WTC11 (cell line): Measurements from ENCODE around the gene ARMC9. TPM values are rescaled to one million over a fixed set of nuclear protein-coding genes. Genes with fewer than 3 reads are reported as not detected.

Experiments used
- ATAC-seq: fragments of 200-7000 bp; cut with Tn5 transposase; 2 replicates; pipeline ENCODE4 v1.10.0; 2021; ENCODE audit warnings: mild to moderate bottlenecking, moderate library complexity
- CTCF ChIA-PET: fragments of 300-600 bp; sonication (Branson Sonifier 250); formaldehyde crosslinking; loops from one replicate; lab custom pipeline; 2021; ENCODE audit warnings: antibody characterized with exemption; lab: Charles Lee
- POLR2A ChIA-PET: fragments of 350-600 bp; sonication (Branson Sonifier 250); formaldehyde crosslinking; loops from one replicate; lab custom pipeline; 2021; ENCODE audit warnings: antibody characterized with exemption; lab: Charles Lee
- DNase-seq: peaks from one replicate; pipeline ENCODE4 v3.0.0; 2021; ENCODE audit warnings: low spot score
- H3K27ac Mint-ChIP-seq: 2 replicates; pipeline ENCODE4 v1.8.0; 2021; ENCODE audit warnings: mixed read lengths
- H3K27me3 Mint-ChIP-seq: 2 replicates; pipeline ENCODE4 v1.8.0; 2021; ENCODE audit warnings: low read depth, mild to moderate bottlenecking, moderate library complexity, mixed read lengths
- H3K36me3 Mint-ChIP-seq: 2 replicates; pipeline ENCODE4 v1.8.0; 2021; ENCODE audit warnings: mixed read lengths
- H3K4me1 Mint-ChIP-seq: 2 replicates; pipeline ENCODE4 v1.8.0; 2022; ENCODE audit warnings: mixed read lengths
- H3K4me3 Mint-ChIP-seq: 2 replicates; pipeline ENCODE4 v1.8.0; 2021; ENCODE audit warnings: mild to moderate bottlenecking, moderate library complexity, mixed read lengths
- H3K9me3 Mint-ChIP-seq: 2 replicates; pipeline ENCODE4 v1.8.0; 2021; ENCODE audit warnings: mixed read lengths
- FOXP1 ChIP-seq: sonication (generic); formaldehyde crosslinking; IDR thresholded peaks from 2 replicates; pipeline ENCODE4 v1.8.0; 2022; ENCODE audit warnings: missing genetic modification reagents, mild to moderate bottlenecking, moderate library complexity, borderline replicate concordance
- JUN ChIP-seq: sonication (generic); formaldehyde crosslinking; IDR thresholded peaks from 2 replicates; pipeline ENCODE4 v1.8.0; 2023; ENCODE audit warnings: mild to moderate bottlenecking, missing genetic modification reagents
- NFATC4 ChIP-seq: fragments of 250-450 bp; sonication (Bioruptor Pico); IDR thresholded peaks from 2 replicates; pipeline ENCODE4 v1.9.0; 2021; ENCODE audit warnings: mild to moderate bottlenecking
- NR1H2 ChIP-seq: sonication (generic); formaldehyde crosslinking; IDR thresholded peaks from 2 replicates; pipeline ENCODE4 v1.9.0; 2021; ENCODE audit warnings: mild to moderate bottlenecking, moderate library complexity, missing genetic modification reagents
- TCF7 ChIP-seq: sonication (generic); formaldehyde crosslinking; IDR thresholded peaks from 2 replicates; pipeline ENCODE4 v1.8.0; 2022; ENCODE audit warnings: mild to moderate bottlenecking, low read depth, missing genetic modification reagents, moderate library complexity
- ZNF121 ChIP-seq: sonication (generic); formaldehyde crosslinking; IDR thresholded peaks from 2 replicates; pipeline ENCODE4 v1.8.0; 2023; ENCODE audit warnings: missing genetic modification reagents
- ZNF232 ChIP-seq: sonication (generic); formaldehyde crosslinking; IDR thresholded peaks from 2 replicates; pipeline ENCODE4 v1.8.0; 2022; ENCODE audit warnings: mild to moderate bottlenecking, missing genetic modification reagents
- ZNF423 ChIP-seq: fragments of 250-450 bp; sonication (Bioruptor Pico); IDR thresholded peaks from 2 replicates; pipeline ENCODE4 v2.1.2; 2022; ENCODE audit warnings: mild to moderate bottlenecking, moderate library complexity
- ZNF671 ChIP-seq: fragments of 250-450 bp; sonication (Bioruptor Pico); IDR thresholded peaks from 2 replicates; pipeline ENCODE4 v1.8.0; 2021; ENCODE audit warnings: mild to moderate bottlenecking
- total RNA-seq: library from RNA; stranded (reverse); gene quantifications from 3 replicates; pipeline ENCODE4 v1.2.3, GENCODE V29; 2021
- TF ChIP-seq, protein P1 (sequence below): fragments of 250-450 bp; sonication (Bioruptor Pico); IDR thresholded peaks from 2 replicates; pipeline ENCODE4 v1.9.0; 2021; ENCODE audit warnings: mild to moderate bottlenecking, borderline replicate concordance
- TF ChIP-seq, protein P2 (sequence below): fragments of 250-450 bp; sonication (Bioruptor Pico); IDR thresholded peaks from 2 replicates; pipeline ENCODE4 v1.9.0; 2021; ENCODE audit warnings: moderate library complexity, mild to moderate bottlenecking, inconsistent platforms, borderline replicate concordance
- TF ChIP-seq, protein P3 (sequence below): sonication (generic); formaldehyde crosslinking; IDR thresholded peaks from 2 replicates; pipeline ENCODE4 v1.8.1; 2023; ENCODE audit warnings: mild to moderate bottlenecking, missing genetic modification reagents, borderline replicate concordance
- TF ChIP-seq, protein P4 (sequence below): sonication (generic); formaldehyde crosslinking; IDR thresholded peaks from 2 replicates; pipeline ENCODE4 v1.8.1; 2022; ENCODE audit warnings: low read depth, mild to moderate bottlenecking, moderate library complexity, missing genetic modification reagents, borderline replicate concordance
- TF ChIP-seq, protein P5 (sequence below): fragments of 250-450 bp; sonication (Bioruptor Pico); IDR thresholded peaks from 2 replicates; pipeline ENCODE4 v1.9.0; 2021; ENCODE audit warnings: mild to moderate bottlenecking
- TF ChIP-seq, protein P6 (sequence below): fragments of 200-600 bp; IDR thresholded peaks from 2 replicates; pipeline ENCODE4 v1.8.0; 2022; ENCODE audit warnings: antibody characterized with exemption
- TF ChIP-seq, protein P7 (sequence below): sonication (generic); formaldehyde crosslinking; IDR thresholded peaks from 2 replicates; pipeline ENCODE4 v1.8.1; 2022; ENCODE audit warnings: mild to moderate bottlenecking, moderate library complexity, missing genetic modification reagents

The ARMC9 gene
- total RNA-seq, 1 experiment from 2014 or later, result 34.9 TPM

DNA sequence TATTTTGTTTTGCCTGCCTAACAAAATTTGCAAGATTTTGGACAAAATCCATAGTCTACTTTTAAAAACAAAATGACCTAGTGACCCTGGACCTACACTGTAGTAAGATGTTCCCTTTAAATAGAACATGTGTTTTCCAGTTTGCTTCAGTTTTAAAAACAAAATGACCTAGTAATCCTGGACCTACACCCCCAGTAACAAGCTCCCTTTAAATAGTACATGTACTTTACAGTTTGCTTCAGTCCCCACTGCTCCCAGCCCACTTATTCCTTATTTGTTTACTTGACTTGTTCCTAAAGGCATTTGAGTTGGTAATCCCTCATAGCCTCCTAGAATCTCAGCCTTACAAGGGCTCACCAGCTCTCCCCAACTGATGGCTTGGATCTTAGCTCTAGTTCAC is 39.1 kb upstream of the ARMC9 start:
- Mint-ChIP-seq H3K36me3 (peaks cover 11% of the 10 kb centered on the region), H3K27me3 (no peaks in the 10 kb centered on the region), H3K4me3 (no peak overlapping the region), H3K9me3 (no peaks in the 10 kb centered on the region), H3K27ac (peak overlapping the region; percentile 51), H3K4me1 (peaks cover 24% of the 10 kb centered on the region)
- TF ChIP-seq ZNF232 (CRISPR knock-in tag) (no peak), NFATC4 (CRISPR knock-in tag) (no peak), NR1H2 (CRISPR knock-in tag) (no peak), ZNF671 (CRISPR knock-in tag) (no peak)
- CTCF ChIA-PET, result interaction anchor here (1.2 kb wide), 2 partner anchors 33 to 55 kb away, joined by 3 to 4 read pairs; no protein-coding TSS in a partner anchor
- no peak for DNase-seq
- POLR2A ChIA-PET, result no interaction called here
- ATAC-seq, result no peak

DNA sequence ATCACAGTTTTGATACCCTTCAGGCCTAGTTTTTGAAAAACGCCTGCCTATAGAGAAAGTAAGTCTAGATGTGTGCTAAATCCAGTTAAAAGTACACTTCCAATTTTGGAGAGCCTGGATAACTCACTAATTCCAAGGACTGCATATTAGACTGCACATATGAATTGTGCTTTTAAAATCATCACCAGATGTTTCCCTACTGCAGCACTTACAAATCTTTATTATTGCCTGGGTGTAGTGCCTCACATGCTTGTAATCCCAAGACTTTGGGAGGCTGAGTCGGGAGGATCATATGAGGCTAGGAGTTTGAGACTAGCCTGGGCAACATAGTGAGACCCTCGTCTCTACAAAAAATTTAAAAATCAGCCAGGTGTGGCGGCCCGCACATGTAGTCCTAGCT is 37.7 kb upstream of the ARMC9 start:
- POLR2A ChIA-PET, result no interaction called here
- Mint-ChIP-seq H3K4me1 (peaks cover 24% of the 10 kb centered on the region), H3K27ac (no peak overlapping the region)

DNA sequence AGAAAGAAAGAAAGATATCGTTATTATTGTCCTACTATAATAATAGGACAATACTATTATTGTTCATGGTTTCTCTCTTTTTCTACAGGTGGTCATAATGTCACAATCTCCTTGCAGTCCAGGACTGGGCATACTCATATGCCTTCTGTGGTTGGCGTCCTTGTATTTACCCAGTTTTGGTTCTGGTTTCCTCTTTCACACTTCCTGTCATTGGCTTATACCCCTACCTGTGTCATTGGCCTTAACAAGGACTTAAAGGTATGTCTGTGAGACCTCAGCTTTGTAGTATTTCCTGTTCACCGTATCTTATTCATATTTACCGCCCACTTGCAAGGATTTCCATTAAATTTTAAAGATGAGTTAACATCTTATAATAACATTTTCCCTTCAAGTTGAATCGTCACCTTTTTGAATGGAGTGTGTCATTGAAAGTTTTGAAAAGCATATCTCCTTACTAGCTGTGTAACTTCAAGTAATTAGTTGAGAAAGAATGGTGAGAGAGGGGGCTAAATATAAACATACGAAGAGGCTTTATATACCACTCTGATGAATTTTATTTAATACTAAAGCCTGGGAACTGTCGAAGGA is 37.1 kb upstream of the ARMC9 start:
- H3K9me3 Mint-ChIP-seq, result no peaks in the 10 kb centered on the region
- no peak overlapping the region for H3K4me3 Mint-ChIP-seq
- ChIA-PET POLR2A (no interaction called here), CTCF (no interaction called here)
- H3K4me1 Mint-ChIP-seq, result peaks cover 24% of the 10 kb centered on the region
- DNase-seq, result no peak
- H3K27ac Mint-ChIP-seq, result peak overlapping the region; percentile 91; the same call in 1 of the 2 replicates
- peaks cover 28% of the 10 kb centered on the region for H3K36me3 Mint-ChIP-seq
- H3K27me3 Mint-ChIP-seq, result no peaks in the 10 kb centered on the region
- ATAC-seq, result no peak
- TF ChIP-seq, protein P1, sequence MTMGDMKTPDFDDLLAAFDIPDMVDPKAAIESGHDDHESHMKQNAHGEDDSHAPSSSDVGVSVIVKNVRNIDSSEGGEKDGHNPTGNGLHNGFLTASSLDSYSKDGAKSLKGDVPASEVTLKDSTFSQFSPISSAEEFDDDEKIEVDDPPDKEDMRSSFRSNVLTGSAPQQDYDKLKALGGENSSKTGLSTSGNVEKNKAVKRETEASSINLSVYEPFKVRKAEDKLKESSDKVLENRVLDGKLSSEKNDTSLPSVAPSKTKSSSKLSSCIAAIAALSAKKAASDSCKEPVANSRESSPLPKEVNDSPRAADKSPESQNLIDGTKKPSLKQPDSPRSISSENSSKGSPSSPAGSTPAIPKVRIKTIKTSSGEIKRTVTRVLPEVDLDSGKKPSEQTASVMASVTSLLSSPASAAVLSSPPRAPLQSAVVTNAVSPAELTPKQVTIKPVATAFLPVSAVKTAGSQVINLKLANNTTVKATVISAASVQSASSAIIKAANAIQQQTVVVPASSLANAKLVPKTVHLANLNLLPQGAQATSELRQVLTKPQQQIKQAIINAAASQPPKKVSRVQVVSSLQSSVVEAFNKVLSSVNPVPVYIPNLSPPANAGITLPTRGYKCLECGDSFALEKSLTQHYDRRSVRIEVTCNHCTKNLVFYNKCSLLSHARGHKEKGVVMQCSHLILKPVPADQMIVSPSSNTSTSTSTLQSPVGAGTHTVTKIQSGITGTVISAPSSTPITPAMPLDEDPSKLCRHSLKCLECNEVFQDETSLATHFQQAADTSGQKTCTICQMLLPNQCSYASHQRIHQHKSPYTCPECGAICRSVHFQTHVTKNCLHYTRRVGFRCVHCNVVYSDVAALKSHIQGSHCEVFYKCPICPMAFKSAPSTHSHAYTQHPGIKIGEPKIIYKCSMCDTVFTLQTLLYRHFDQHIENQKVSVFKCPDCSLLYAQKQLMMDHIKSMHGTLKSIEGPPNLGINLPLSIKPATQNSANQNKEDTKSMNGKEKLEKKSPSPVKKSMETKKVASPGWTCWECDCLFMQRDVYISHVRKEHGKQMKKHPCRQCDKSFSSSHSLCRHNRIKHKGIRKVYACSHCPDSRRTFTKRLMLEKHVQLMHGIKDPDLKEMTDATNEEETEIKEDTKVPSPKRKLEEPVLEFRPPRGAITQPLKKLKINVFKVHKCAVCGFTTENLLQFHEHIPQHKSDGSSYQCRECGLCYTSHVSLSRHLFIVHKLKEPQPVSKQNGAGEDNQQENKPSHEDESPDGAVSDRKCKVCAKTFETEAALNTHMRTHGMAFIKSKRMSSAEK (CRISPR knock-in tag), result no peak
- TF ChIP-seq, protein P2, sequence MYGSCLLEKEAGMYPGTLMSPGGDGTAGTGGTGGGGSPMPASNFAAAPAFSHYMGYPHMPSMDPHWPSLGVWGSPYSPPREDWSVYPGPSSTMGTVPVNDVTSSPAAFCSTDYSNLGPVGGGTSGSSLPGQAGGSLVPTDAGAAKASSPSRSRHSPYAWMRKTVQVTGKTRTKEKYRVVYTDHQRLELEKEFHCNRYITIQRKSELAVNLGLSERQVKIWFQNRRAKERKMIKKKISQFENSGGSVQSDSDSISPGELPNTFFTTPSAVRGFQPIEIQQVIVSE (CRISPR knock-in tag), result no peak
- TF ChIP-seq FOXP1 (CRISPR knock-in tag) (no peak), JUN (CRISPR knock-in tag) (no peak), ZNF423 (CRISPR knock-in tag) (no peak), ZNF232 (CRISPR knock-in tag) (no peak)
- TF ChIP-seq, protein P3, sequence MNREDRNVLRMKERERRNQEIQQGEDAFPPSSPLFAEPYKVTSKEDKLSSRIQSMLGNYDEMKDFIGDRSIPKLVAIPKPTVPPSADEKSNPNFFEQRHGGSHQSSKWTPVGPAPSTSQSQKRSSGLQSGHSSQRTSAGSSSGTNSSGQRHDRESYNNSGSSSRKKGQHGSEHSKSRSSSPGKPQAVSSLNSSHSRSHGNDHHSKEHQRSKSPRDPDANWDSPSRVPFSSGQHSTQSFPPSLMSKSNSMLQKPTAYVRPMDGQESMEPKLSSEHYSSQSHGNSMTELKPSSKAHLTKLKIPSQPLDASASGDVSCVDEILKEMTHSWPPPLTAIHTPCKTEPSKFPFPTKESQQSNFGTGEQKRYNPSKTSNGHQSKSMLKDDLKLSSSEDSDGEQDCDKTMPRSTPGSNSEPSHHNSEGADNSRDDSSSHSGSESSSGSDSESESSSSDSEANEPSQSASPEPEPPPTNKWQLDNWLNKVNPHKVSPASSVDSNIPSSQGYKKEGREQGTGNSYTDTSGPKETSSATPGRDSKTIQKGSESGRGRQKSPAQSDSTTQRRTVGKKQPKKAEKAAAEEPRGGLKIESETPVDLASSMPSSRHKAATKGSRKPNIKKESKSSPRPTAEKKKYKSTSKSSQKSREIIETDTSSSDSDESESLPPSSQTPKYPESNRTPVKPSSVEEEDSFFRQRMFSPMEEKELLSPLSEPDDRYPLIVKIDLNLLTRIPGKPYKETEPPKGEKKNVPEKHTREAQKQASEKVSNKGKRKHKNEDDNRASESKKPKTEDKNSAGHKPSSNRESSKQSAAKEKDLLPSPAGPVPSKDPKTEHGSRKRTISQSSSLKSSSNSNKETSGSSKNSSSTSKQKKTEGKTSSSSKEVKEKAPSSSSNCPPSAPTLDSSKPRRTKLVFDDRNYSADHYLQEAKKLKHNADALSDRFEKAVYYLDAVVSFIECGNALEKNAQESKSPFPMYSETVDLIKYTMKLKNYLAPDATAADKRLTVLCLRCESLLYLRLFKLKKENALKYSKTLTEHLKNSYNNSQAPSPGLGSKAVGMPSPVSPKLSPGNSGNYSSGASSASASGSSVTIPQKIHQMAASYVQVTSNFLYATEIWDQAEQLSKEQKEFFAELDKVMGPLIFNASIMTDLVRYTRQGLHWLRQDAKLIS (CRISPR knock-in tag), result no peak
- TF ChIP-seq, protein P4, sequence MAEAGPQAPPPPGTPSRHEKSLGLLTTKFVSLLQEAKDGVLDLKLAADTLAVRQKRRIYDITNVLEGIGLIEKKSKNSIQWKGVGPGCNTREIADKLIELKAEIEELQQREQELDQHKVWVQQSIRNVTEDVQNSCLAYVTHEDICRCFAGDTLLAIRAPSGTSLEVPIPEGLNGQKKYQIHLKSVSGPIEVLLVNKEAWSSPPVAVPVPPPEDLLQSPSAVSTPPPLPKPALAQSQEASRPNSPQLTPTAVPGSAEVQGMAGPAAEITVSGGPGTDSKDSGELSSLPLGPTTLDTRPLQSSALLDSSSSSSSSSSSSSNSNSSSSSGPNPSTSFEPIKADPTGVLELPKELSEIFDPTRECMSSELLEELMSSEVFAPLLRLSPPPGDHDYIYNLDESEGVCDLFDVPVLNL (CRISPR knock-in tag), result no peak
- TF ChIP-seq, protein P5, sequence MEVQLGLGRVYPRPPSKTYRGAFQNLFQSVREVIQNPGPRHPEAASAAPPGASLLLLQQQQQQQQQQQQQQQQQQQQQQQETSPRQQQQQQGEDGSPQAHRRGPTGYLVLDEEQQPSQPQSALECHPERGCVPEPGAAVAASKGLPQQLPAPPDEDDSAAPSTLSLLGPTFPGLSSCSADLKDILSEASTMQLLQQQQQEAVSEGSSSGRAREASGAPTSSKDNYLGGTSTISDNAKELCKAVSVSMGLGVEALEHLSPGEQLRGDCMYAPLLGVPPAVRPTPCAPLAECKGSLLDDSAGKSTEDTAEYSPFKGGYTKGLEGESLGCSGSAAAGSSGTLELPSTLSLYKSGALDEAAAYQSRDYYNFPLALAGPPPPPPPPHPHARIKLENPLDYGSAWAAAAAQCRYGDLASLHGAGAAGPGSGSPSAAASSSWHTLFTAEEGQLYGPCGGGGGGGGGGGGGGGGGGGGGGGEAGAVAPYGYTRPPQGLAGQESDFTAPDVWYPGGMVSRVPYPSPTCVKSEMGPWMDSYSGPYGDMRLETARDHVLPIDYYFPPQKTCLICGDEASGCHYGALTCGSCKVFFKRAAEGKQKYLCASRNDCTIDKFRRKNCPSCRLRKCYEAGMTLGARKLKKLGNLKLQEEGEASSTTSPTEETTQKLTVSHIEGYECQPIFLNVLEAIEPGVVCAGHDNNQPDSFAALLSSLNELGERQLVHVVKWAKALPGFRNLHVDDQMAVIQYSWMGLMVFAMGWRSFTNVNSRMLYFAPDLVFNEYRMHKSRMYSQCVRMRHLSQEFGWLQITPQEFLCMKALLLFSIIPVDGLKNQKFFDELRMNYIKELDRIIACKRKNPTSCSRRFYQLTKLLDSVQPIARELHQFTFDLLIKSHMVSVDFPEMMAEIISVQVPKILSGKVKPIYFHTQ, result no peak
- TF ChIP-seq, protein P6, sequence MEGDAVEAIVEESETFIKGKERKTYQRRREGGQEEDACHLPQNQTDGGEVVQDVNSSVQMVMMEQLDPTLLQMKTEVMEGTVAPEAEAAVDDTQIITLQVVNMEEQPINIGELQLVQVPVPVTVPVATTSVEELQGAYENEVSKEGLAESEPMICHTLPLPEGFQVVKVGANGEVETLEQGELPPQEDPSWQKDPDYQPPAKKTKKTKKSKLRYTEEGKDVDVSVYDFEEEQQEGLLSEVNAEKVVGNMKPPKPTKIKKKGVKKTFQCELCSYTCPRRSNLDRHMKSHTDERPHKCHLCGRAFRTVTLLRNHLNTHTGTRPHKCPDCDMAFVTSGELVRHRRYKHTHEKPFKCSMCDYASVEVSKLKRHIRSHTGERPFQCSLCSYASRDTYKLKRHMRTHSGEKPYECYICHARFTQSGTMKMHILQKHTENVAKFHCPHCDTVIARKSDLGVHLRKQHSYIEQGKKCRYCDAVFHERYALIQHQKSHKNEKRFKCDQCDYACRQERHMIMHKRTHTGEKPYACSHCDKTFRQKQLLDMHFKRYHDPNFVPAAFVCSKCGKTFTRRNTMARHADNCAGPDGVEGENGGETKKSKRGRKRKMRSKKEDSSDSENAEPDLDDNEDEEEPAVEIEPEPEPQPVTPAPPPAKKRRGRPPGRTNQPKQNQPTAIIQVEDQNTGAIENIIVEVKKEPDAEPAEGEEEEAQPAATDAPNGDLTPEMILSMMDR, result no peak
- TF ChIP-seq, protein P7, sequence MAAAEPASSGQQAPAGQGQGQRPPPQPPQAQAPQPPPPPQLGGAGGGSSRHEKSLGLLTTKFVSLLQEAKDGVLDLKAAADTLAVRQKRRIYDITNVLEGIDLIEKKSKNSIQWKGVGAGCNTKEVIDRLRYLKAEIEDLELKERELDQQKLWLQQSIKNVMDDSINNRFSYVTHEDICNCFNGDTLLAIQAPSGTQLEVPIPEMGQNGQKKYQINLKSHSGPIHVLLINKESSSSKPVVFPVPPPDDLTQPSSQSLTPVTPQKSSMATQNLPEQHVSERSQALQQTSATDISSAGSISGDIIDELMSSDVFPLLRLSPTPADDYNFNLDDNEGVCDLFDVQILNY (CRISPR knock-in tag), result no peak

More for the DNA sequence above, 37.7 kb upstream of the ARMC9 start:
- H3K27me3 Mint-ChIP-seq, result no peaks in the 10 kb centered on the region
- CTCF ChIA-PET, result no interaction called here
- ATAC-seq, result no peak
- H3K4me3 Mint-ChIP-seq, result no peak overlapping the region
- DNase-seq, result no peak
- H3K36me3 Mint-ChIP-seq, result peaks cover 22% of the 10 kb centered on the region
- no peaks in the 10 kb centered on the region for H3K9me3 Mint-ChIP-seq
- peak; percentile 89 for TF ChIP-seq ZNF121 (CRISPR knock-in tag)
- TF ChIP-seq TCF7, result no peak
